NCI-H1694 treated with DMSO at 0.1 percent for 48 hours (cell line): Measurements from ENCODE around the gene RAB36.

Experiments used
- DNase-seq: peaks from one replicate; lab custom pipeline; 2025; lab: John Stamatoyannopoulos, UW

RAB36 gene

GRCh38 chr22:23182309-23183060 is 37.2 kb downstream of the RAB36 start:
- DNase-seq = no peak

DNA sequence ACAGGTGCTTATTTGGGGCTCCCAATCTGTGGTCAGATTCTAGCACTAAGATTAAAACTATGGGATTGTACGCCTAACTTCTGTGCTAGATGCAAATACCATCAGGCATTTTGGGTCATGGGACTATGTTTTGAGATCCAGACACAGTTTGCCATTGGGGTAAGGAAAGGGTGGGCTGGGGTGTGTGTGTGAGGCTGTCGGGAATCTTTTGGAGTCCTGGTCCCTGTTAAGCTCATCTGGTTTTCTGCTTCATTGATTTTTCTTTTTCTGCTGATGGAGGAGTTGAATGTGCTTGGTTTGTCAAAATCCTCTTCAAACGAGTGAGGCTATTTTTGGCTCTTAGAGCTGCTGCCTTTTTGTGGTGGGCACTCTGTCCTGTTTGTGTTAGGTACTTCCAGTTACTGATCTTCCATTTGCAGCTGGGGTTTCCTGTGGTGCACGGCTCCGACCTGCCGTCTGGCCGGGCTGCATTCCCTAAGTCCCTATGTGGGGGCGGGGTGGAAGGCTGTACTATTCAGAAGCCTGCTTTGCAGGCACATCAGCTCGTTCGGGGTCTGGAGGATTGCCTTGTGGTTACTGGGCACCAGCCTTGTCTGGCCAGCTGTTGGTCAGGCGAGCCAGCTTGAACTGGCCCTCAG is 37.9 kb downstream of the RAB36 start:
- no peak for DNase-seq

DNA sequence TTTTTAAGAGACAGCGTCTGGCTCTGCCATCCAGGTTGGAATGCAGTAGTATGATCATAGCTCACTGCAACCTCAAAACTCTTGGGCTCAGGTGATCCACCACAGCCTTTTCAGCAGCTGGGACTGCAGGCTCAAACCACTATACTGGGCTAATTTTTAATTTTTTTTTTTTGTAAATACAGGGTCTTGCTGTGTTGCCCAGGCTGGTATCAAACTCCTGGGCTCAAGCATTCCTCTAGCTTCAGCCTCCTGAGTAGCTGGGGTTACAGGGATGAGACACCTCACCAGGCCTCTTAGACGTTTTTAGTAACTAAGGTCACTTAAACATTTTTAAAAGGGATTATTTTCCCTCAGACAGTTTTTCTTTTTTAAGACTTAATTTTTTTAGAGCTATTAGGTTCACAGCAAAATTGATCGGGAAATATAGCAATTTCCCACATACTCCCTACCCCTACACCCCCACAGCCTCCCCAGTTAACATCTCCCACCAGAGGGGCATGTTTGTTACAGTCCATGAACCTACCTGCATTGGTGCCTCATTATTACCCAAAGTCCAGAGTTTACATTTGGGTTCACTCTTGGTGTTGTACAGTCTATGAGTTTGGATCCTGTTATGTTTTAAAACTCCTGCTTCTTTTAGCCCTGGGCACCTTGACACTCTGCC is 39.0 kb downstream of the RAB36 start:
- DNase-seq = no peak

DNA sequence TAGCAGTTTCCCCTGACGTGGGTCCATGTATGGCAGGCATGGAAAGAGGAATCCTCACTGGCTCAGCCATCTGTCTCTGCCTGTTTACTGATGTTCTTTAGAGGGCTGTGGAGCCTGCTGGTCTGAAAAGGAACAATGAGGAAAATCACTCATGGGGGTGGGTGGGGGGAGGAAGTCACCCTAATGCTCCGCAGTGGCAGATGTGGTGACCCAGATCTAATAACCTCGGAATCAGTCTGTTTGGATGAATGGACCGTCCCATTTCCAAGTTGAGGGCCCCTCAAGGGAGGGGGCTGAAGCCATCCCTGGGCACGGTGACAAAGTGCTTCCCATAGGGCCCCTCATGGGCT is 39.5 kb downstream of the RAB36 start:
- DNase-seq = peak; percentile 66

DNA sequence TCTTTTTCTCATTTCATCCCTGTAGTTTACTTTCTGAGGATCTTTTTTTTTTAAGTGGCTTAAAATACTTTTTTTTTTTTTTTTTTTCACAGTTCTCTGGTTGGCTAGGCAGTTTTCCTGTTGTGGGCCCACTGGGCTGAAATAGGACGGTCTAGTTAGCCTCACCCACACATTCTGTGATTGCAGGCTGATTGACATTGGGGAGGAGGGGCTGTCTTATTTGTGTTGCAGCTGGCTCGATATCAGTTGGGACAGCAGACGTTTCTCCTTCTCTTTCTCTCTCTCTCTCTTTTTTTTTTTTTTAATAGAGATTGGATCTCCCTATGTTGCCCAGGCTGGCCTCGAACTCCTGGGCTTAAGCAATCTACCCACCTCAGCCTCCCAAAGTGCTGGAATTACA is 41.9 kb downstream of the RAB36 start:
- no peak for DNase-seq

DNA sequence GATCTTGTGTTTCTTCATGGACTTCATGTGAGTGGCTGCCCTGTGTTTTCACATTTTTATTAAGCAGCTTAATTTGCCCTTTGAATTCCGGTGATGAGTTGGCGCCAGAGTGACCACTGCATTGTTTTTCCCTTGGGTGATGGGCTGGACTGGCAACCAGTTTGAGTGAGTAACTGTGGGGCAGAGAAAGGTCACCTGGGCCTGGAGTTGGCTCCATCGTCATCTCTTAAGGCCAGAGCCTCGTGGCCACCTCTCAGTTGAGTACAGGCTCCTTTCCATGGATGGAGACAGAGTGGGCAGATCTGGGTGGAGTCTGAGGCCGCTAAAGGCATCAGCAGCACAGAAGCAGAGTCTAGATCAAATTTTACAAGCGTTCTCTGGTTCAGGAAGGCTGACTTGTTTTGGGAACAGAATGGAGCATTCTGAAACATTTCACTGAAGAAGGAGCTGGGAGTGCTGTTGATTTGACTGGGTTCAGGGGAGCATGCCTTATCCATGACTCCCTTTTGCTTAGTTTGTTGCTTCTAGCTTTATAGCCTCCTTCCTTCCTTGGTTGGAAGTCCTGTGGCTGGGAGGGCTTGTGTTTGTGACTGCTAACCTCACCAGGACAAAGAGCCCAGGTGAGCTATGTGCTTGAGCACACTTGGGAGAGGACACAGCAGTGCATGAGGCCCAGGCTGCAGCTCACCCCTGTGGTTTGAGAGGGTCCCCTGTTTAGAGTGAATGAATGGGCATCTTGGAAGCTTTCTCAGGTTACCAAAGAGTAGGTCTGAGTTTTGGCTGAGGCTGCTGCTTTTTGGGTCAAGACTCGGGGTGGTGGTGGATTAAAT is 42.8 kb downstream of the RAB36 start:
- DNase-seq = no peak

DNA sequence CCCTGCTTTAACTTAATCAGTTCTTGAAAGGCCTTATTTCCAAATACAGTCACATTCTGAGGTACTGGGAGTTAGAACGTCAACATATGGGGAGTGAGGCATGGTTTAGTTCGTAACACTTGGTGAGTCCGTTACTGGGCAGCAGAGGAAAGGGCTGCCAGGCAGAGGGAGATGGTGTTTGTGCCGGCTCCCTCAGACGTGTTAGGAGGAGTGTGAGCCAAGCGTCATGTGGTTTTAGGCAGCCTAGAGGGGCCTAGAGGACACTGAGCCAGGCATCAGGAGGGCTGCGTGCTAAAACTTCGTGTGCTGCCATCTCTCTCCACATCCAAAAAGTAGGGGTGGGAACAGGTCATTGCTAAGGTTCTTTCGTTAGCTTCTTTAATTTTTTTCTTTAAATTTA is 45.2 kb downstream of the RAB36 start:
- no peak for DNase-seq

DNA sequence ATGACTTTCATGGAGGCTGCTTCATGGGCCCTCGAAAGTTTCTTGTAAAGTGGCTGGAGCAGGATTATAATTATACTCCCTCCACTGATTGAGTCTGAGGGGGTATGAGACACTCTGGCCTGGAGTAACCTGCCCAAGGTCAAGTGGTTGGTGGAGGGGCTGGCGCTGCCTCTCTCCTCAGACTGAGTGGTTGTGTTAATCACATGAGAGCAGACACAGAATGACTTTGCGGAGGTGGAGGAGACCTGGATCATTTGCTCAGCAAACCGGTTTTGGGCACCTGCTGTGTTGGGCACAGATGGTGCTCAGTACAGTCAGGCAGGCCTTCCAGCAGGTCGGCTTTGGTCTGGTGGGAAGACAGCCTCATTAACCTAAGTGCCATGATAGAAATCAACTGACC is 46.9 kb downstream of the RAB36 start:
- DNase-seq = no peak

- DNase-seq = no peak
Measured at GRCh38 chr22:23192558-23192957, 47.3 kb downstream of the RAB36 start.

DNA sequence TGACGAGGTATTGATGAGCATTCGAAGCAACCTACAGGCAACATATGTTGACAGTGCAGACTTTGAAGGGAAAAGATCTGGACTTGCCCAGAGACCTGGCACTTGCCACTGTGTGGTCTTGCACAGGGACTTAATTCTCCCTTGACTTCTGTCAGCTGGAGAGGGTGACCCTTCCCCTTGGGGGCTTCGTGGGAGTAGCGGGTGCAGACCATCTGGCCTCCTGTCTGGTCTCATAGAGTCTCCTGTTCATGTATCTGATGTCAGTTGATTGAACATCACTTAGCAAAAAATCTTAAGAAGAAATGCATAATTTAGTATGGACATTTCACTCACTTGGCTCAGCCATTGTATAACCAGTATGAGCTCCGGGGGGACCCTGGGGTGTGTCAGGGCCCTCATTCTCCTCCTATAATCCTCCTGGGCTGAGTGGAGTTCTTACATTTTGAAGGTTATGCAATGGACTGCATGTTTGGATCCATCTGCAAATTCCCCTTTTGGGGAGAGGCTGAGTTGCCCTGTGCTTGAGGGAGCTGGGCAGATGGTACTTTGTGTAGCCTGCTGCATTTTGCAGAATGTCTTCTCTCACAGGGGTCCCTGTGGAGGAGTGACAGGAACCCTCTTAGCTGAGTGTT is 48.0 kb downstream of the RAB36 start:
- no peak for DNase-seq

- no peak for DNase-seq
Measured at GRCh38 chr22:23193882-23194281, 48.6 kb downstream of the RAB36 start.

DNA sequence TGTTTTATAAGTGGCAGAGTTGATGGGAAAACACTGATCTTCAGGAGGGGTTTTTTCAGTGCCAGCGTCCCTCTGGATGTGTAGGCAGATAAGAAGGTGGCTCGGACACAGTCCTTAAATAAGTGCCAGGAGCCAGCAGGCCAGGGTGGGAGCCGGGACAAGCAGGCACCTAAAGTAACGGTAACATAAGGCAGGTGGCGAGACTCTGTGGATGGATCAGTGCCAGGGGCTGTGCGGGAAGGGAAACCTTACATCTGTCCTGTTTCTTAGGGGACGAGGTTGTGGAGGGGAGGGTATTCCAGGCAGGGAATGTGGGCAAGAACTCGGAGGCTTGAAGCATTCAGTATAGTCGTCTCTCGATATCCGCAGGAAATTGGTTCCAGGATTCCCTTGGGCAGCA is 50.9 kb downstream of the RAB36 start:
- no peak for DNase-seq

- DNase-seq = no peak
Measured at GRCh38 chr22:23197836-23198235, 52.6 kb downstream of the RAB36 start.

DNA sequence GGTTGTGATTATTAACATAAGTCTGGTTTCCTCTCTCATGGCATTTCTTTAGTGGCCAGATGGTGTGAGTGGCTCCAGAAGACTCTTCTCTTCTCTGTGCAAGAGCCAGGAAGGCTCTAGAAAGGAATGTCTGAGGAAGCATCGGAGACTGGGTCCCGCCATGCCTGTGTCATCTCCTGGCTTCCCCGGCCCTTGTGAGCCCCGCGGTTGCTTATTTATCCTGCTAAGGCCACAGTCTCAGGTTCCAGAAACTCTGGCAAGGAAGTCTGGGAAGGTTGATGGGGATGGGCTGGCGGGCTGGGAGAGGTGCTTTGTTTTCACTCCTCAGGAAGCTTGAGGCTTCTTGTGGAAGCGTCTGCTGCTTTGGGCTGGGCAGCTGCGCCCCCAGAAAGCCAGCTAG is 53.9 kb downstream of the RAB36 start:
- no peak for DNase-seq

- no peak for DNase-seq
Measured at GRCh38 chr22:23200898-23201297, 55.6 kb downstream of the RAB36 start.

GRCh38 chr22:23202812-23203451 is 57.7 kb downstream of the RAB36 start:
- no peak for DNase-seq

DNA sequence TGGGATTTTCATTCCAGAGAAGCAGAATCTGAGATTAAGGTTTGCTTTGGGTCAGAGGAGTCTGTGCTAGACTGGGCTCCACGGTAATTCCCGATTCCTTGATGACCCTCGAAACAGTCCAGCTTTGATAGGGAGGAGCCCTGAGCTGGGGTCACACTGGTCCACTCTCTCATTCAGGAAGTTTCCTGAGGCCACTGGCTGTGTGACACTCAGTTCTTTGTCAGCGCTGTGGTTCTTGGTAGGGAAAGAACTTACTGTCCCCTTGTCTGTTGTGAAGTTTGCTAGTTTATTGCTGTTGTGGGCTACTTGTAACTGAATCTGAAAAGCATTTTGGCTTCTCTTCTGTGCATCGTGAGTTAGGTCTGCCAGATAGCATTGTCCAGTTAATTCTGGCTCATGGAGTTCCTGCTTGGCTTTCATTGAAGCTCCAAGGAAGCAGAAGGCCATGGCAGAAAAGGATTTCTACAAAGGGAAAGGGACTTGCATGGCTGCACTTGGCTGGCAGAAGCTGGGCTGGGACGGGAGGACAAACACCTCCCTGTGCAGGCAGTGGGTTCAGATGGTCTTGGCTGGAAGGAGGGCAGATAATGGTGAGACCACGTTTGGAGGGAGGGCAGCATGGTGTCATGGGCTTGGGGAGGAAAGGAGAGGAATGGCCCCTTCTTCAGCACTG is 58.3 kb downstream of the RAB36 start:
- DNase-seq = no peak

DNA sequence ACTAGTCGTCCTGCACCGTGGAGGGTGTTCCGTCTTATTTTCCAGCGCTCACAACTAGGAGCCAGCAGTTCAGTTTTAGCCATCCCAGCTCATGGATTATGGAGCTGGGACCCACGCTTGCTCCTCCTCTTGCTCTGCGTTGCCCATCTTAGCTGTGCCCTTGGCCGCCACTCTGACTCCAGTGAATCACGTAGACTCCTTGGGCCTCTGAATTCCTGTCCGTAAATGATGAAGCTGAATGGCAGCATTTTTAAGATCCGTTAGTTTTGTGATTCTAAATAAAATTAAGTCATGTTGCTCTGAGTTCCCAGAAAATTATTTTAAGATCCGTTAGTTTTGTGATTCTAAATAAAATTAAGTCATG is 58.8 kb downstream of the RAB36 start:
- DNase-seq = no peak

- peak; percentile 17 for DNase-seq
Measured at GRCh38 chr22:23204541-23205157, 59.4 kb downstream of the RAB36 start.

- no peak for DNase-seq
Measured at GRCh38 chr22:23205339-23206049, 60.2 kb downstream of the RAB36 start.
